ENCODE results near the gene SLC2A1.

DNA sequence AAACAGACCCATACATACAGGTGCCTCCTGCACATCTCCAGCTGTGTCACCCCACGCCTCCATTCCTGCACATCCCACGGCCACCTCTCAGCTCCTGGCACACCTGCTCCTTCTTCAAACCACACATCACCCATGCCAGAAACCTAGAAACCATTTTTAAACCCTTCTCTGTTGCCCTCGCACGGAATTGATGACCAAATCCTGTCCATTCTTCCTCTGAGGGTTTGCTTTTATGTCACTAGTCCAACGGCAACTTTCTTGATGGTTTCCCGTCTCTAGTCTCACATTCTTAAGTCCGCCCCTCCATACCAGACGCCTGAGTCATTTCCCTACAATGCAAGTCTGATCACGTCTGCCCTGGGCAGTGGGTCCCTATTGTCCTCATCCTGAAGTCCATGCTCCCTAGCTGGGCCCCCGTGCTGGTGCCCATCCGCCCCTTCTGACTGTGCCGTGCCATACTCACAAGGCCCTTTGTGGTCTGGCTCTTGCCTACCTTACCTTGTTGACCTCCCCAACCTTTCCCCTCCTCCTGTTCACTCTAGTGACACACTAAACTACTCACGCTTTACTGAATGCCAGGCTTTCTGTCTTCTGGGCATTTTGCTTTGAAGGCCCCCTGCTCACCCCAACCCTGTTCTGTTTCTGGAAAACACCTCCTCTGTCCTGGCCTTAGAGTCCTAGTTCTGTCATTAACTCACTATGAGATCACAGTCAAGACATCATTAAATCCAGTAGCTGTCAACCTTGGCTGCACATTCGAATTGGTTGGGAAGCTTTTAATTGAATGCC is 17.6 kb downstream of the SLC2A1 start:
- TF ChIP-seq, protein P1, sequence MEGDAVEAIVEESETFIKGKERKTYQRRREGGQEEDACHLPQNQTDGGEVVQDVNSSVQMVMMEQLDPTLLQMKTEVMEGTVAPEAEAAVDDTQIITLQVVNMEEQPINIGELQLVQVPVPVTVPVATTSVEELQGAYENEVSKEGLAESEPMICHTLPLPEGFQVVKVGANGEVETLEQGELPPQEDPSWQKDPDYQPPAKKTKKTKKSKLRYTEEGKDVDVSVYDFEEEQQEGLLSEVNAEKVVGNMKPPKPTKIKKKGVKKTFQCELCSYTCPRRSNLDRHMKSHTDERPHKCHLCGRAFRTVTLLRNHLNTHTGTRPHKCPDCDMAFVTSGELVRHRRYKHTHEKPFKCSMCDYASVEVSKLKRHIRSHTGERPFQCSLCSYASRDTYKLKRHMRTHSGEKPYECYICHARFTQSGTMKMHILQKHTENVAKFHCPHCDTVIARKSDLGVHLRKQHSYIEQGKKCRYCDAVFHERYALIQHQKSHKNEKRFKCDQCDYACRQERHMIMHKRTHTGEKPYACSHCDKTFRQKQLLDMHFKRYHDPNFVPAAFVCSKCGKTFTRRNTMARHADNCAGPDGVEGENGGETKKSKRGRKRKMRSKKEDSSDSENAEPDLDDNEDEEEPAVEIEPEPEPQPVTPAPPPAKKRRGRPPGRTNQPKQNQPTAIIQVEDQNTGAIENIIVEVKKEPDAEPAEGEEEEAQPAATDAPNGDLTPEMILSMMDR (conservative IDR thresholded peaks at IDR 0.05; ENCODE audit: low read depth, low read length): no peak
- TF ChIP-seq EZH2phosphoT487 (IDR thresholded peaks at IDR 0.05; ENCODE audit: borderline replicate concordance, low read length): no peak
